NCI-H2227 treated with DMSO at 0.1 percent for 48 hours (cell line): ENCODE data around the gene NCKAP5.
A peak's percentile ranks its signal among the peaks of the same experiment; 100 is the strongest.

Experiments used
- DNase-seq: peaks from one replicate; lab custom pipeline; 2025; lab: John Stamatoyannopoulos, UW

Gene NCKAP5

DNA sequence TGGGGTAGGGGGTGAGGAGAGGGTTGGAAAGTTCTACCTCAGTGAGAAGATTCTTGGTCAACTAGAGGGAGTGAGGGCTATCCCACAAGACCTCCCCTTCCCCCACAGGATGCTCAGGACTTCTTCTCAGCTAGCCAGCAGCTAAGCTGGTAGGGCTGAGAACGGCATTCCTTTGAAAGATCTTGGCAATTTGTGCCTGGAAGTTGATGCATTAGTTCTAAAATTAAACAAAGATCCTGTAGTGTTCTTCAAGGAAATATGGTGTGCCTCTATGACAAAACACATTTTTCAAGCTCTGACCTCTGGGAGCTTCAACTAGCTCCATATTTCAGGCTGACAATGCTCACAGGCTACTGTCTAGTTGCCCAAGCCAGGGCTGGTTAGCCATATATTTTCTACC is 900.6 kb downstream of the NCKAP5 start:
- no peak for DNase-seq

DNA sequence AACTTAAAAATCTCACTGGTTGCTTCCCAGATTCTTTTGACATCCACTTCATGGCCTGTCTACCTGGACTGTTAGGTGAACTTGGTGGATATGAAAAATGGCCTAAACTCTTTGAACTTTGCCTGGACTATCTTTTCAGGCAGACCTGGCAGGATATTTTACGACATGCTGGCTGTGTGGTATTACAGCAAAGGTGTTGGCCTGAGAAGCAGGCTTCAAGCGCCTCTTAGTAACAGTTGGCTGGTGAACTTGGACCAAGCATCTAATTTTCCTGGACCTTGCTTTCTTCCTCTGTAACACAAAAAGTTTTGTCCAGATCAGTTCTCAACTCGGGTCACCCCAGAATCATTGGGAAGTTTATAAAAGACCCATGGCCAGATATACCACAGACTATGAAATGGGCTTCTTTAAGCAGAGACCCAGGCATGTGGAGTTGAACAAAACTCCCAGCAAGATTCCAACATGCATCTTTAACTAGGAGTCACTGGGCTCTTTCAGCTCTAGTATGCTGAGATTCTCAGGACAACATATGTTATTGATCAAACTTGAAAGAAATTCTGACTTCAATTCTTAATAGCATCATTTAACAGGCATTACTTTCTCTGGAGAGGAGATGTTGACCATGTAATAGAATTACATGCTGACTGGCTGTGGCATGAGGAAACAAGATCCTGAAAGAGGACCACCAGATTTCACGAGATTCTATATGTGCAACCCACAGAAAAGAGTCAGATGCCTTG is 902.7 kb downstream of the NCKAP5 start:
- no peak for DNase-seq

DNA sequence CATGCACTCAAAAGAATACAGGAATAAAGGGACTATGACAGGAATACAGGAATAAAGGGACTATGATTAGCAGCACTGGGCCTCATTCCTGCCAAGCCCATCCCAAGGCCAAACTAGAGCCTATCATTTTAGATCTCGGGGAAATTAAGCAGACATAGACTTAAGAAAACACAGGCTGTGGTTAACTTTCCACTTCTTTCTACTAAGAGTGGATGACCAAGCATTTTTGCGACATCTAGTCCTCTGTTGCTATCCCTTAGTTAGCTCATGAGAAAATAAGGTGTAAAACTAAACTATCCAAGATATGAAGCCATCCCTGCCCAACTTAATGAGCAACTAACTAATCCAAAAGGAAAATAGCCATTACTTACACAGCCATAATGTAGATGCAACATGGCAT is 904.2 kb downstream of the NCKAP5 start:
- no peak for DNase-seq

DNA sequence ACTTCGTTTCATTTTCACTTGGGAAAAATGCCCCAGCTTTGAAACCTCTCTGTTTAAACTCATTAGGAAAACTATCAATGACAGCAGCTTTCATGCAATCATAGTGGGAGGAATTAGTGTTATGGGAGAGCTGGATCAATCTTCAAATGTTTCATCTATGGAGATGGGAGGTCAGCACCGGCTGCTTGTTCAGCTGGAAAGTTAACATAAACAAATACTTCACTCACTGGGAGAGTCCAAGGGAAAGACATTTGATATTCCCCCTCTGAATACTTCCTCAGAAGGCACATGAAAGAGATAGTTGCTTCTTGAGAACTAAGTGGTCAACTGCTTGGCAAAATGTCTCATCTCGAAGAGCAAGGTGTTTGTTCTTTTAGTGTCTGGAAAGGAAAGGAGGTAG is 905.5 kb downstream of the NCKAP5 start:
- no peak for DNase-seq

DNA sequence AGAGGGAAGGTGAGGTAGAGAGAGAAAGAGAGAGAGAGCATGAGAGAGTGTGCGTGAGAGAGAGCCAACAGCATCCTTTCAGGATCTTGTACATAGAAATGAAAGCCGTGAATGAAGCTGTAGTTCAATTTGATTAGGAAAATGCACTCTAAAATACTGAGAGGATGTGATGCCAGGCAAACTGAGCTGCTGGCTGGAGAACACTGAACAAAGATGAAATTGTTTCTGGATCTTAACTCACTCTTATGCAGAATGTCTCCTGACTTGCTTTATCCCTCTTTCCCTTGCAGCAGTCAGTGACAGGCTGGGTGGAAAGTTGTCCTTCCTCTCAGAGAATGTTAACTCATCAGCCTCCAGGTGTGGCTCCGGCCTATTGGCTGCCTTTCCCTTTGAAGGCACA is 908.9 kb downstream of the NCKAP5 start:
- no peak for DNase-seq

DNA sequence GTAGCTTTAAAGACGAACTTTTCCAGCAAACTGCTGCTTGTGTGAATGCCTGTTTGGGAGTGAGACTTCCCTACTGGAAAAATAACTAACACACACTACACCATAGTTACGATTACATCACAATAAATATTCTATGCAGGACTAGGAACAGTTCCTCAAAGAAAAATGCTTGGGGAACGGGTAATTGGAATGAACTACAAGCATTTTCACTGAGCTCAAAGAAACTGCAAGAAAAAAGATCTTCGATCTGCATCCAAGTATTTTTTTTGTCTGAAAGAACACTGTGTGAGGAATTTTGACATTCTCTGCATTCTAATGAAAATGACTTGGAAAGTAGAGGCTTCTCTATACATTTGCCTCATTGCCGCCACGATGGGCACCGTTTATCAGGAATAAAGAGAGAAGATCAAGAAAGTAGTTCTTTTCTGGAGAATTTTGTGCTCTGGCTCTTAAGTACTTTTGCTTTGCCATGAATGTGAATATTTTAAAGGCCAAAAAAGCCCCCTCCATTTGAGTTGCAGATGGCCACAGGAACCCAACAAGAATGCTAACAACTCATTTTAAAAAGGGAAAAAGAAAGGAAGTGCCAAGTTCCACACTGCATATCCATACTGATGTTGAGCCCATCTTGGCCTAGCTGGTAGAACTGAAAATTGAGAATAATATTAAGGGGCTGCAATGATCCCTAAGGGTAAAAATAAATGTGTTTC is 911.8 kb downstream of the NCKAP5 start:
- DNase-seq: no peak

DNA sequence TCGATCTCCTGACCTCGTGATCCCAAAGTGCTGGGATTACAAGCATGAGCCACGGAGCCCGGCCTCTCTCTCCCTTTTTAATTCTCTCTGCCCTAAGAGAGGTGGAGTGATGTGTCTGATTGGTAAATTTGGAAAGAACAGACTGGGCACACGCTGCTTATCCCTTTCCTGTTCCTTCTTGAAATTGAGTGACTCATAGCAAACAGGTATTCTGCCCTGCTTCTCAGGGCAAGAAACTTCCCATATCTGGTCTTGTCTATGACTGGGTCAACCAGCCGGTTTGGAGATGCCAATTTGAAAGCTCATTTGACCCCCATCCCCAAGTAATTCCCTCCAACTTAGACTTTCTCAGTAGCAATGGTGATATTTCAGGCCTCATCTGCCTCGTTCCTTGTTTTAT is 913.3 kb downstream of the NCKAP5 start:
- no peak for DNase-seq

DNA sequence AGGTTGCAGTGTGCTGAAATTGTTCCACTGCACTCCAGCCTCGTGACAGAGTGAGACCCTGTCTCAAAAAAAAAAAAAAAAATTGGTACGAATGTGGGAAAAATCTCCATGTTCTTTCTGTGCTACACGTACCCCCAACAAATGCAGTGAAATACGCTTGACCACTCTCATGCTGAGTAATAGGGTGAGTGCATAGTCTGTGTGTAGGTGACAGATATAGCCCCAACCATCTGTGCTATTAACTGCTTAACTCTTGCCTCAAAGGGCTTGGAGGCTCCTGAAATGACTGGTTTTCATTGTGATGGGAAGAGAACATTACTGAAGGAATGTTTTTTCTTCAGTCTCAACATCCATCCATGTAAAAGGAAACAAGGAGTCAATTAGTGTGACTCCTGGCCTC is 913.9 kb downstream of the NCKAP5 start:
- no peak for DNase-seq

DNA sequence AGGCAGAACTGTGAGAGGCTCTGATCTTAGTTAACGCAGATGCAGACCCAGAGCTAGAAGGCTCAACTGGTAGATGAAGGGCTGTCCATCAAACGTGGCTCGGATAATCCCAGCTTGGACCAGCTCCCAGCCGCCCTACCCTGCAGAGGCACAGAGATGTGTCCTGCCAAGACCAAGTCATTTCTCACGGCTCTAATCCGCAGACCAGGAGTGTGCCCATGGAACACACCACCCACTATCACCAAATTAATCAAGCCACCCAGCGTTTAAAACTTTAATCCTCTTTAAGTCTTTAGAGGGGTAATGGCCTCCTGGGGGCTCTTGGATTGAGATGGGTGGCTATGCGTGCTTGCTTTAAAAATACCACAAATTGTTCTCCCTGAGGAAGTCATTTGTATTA is 915.8 kb downstream of the NCKAP5 start:
- no peak for DNase-seq

DNA sequence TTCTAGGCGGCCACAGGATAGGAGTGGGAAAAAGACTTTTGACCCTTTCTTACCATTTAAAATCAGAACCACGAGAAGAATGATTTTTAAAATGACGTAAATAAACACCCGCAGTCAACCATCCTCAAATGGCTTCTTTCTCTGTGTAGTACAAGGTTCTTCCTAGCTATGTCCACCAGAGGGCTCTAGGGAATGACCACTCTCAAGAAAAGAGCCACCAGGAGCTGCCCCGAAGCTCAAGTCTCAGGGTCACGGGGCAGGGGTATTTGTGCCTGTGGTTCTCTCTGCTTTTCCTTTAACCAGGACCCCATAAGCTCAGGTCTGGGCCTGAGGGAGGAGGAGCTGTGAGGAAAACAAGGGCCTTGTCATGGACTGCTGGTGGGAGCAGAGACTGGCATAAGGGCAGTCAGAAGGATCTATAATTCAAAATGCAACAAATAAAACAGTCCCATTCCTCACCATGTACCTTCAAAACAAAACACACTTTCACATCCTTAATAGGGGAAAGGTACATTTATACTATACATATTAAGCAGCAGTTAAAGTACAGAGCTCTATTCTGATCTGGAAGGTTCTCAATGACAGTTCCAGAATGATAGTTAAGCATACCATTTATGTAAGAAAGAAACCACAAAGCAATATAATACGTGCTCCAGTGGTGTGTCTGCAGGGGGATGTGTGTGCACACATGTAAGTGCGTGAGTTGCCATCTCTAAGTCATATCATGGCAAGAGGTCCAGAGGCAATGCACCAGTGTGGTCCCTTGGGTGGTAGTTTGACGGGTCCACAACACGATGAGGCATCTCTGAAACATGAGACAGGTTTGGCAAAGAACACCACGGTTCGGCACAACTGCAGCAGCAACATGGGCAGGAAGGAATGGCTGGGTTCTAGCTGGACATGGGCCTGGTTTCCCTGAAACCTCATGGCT is 916.9 kb downstream of the NCKAP5 start:
- DNase-seq: peak; percentile 74

DNA sequence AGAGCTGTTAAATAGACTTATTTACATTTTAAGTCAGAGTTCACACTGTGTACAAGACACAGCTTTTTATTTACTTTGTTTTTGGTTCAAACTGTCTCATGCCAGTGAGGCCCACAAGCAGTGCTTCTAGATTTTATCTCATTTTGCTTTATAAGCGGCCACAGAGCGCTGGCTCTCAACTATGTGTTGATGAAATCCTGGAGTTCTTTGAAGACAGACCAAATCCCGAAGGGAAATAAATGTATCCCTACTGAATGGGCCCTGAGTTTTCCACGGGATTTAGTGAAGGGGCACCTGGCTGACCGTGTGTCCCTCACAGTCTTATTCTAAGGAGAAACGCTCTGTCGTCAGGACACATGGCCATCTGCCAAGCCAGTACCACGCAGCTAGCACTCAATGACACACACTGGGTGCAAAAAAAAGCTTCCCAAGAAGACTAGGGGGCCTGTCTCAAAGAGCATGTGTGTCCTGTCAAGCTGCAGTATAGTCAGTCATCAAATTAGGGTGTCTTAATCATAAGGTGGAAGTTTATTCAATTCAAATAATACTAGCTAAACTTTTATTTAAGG is 921.6 kb downstream of the NCKAP5 start:
- DNase-seq: no peak

DNA sequence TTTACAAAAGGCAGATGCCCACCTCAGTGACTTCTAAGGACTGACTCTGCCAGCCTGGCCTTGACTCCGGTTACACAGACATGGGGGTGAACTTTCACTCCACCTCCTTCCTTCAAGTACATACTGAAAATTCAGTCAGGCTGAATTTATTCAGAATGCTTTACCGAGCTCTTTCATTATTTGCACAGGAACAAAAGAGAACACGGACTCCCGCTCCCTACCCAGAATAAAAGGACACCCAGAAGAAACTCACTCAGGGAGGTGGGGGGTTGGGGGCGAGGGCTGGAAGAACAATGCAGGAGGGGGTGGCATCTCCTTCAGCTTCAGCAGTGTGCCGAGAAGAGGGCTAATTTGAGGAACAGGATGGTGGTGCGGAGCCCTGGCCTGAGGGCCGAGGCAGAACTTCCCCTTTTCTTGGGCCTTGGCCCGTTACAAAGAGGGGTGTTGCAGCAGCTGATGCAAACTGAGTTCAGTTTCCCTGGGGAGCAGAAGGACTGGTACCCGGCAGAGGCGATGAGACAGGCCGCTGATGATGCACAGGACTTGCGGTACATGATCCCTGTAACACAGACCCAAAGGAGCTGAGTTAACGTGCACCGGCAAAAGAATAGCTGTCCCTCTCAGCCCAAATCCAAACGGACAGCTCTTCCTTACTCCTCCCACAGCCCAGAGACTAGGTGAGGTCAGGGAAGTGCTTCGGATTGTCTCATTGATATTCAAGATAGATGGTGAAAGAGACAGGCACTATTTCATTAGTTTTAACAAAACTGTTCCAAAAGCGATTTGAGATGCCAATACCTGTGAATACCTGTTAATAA is 922.3 kb downstream of the NCKAP5 start:
- DNase-seq: no peak

DNA sequence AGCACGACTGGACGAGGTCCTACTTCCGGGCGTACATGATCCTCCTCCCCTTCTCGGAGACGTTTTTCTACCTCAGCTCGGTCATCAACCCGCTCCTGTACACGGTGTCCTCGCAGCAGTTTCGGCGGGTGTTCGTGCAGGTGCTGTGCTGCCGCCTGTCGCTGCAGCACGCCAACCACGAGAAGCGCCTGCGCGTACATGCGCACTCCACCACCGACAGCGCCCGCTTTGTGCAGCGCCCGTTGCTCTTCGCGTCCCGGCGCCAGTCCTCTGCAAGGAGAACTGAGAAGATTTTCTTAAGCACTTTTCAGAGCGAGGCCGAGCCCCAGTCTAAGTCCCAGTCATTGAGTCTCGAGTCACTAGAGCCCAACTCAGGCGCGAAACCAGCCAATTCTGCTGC is 923.1 kb downstream of the NCKAP5 start:
- DNase-seq: no peak

DNA sequence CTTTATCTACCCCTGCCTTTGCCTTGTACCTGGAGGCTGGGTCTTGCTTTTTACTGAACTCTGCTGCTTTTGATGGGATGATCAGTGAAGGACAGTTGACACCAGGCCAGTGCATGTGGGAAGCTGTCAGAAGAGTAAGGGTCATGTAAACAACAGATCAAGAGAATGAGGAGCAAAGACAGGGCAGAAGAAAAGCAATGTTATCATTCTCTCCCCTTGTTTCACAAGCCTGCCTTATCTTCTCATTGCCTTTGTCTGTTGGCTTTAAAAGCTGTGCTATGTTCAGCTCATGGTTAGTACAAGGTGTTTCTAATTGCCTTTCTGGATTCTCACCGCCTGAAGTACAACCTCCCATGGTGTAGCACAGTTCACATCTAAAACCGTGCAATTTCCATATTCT is 925.8 kb downstream of the NCKAP5 start:
- DNase-seq: no peak

DNA sequence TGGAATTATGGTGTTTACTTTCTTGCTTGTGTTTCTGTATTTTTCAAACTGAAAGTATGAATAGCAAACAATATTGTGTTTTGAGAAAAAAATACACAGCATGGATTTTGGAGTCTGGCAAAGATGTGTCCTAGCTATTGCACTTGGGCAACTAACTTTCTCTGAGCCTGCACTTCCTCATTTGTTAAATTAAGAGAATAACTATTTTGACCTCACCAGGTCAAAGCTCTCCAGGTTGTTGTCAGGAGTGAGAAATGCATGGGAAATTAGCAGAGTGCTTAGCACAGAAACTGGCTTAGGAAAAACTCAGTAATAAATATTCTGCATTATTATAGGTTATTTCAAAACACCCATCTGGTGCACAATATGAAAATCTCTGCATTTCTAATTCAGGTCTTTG is 926.4 kb downstream of the NCKAP5 start:
- DNase-seq: no peak

DNA sequence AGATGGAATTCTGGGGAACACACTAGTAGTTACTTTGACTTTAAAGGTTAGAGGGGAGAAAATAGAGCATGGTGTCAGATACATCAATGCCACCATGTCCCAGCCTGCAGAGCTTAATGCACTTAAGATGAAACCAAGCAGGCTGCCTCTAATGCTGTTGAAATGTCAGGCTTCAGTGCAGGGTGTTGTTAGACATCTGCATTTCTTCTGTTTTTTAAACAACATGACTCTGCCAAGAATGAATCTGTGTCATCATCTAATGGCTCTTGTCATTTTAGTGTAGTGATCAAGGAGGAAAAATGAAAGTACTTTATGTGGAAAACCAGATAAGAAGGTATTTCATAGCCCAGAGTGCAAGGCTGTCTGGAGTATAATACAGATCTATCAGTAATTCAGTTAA is 928.1 kb downstream of the NCKAP5 start:
- no peak for DNase-seq

DNA sequence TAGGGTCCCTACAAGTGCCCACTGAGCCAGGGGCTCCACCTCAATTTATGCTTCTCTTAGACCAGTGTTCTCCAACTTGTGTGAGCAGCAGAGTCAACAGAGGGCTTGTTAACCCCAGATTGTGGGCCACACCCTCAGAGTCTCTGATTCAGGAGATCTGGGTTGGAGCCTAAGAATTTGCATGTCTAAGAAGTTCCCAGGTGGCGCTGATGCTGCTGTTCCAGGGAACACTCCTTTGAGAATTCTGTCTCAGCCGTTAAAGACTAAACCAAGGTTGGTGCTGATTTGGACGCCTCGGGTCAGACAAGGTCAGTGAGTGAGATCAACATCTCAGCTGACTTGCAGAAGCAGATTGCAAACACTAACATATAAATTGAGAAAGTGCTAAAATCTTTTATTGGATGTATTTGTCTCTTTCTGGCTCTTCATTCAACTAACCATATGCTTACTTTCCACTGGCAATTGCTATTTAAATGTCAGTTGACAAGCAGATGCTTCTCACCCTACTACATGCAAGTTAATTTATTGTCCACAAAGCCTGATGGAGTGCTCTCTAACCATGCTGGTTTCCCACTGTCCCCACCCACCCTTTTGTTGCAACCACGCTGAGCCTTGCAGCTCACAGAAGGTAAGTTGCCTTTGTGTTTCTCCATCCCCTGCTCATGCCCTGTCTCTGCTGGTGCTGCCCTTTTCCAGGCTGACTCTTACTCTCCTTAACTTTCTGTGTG is 929.8 kb downstream of the NCKAP5 start:
- DNase-seq: no peak

DNA sequence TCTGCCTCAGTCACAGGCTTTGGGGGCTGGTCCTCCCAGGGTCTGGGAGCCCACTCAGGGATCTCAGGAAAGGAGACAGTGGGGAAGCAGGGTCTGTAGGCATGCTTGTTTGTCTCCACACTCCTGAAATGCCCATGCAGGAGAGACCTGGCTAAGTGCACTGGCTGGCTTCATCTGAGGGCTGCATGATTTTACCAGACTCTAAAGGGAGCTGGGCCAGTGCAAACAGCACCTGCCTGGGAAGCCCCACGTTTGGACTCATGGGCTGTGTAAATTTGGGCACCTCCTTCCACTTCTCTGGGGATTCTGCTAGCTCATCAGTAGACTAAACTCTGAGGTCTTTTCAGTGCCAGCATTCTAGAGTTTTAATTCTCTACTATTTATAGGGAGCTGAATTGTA is 931.9 kb downstream of the NCKAP5 start:
- DNase-seq: no peak

DNA sequence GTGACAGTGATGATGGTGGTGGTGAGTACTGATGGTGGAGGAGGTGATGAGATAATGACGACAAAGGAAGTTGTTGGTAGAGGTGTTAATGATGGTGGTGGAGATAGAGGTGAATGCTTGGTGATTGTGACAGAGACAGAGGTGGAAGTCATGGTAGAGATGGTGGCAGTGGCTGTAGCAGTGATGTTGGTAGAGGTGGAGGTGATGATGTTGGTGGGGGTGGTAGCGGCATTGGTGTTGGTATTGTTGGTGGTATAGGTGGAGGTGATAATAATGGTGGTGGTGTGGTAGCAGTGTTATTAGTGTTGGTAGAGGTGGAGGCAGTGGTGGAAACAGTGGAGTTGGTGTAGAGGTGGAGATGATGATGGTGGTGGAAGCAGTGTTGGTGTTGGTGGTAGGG is 934.6 kb downstream of the NCKAP5 start:
- no peak for DNase-seq

DNA sequence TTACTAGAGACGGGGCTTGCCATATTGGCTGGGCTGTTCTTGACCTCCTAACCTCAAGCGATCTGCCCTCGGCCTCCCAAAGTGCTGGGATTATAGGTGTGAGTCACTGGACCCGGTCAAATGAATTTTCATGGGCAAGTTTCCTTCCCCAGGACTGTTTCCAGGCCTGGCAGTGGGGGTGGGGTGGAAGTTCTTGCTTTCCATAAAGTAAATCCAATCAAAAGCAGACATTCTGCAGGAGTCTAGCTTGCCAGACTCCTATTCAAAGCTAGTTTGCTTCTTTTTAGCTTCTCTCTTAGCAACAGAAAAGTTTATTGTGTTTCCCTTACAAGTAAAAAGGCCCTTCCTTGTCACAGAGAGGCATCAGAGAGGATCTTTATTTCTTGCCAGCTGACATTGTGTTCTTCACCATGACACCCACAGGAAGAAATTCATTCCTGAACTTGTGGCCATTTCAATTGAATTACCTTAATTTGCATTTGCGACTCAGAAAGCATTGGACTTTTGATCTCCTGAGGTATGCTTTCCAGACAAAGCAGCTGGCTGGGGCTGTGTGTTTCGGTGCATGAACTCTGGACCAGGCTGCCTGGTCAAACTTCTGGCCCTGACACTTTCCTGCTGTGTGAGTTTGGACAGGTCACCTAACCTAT is 936.1 kb downstream of the NCKAP5 start:
- DNase-seq: no peak
